Calu3 (cell line): ENCODE measurements around the gene TRAPPC5. TPM values are rescaled to one million over a fixed set of nuclear protein-coding genes. Genes with fewer than 3 reads are reported as not detected.

Experiments used
- BruUV-seq: library from RNA; stranded (reverse); fragments of 400-500 nt; replicated peaks from 2 replicates; lab custom pipeline; 2021; lab: Mats Ljungman, UMichigan
- CTCF ChIA-PET: fragments of 300-600 bp; sonication (Branson Sonifier 250); formaldehyde crosslinking; loops from one replicate; lab custom pipeline; 2022; ENCODE audit warnings: antibody characterized with exemption; lab: Charles Lee
- DNase-seq: peaks from one replicate; pipeline ENCODE4 v3.0.0; 2022
- H3K27ac Mint-ChIP-seq: one replicate; pipeline ENCODE4 v1.8.0; 2022; ENCODE audit warnings: mixed read lengths; ENCODE audit not compliant: unreplicated experiment
- H3K27me3 Mint-ChIP-seq: one replicate; pipeline ENCODE4 v1.8.0; 2022; ENCODE audit warnings: mixed read lengths; ENCODE audit not compliant: unreplicated experiment
- H3K36me3 Mint-ChIP-seq: one replicate; pipeline ENCODE4 v1.8.0; 2022; ENCODE audit warnings: mild to moderate bottlenecking, moderate library complexity, mixed read lengths; ENCODE audit not compliant: insufficient read depth, unreplicated experiment
- H3K4me1 Mint-ChIP-seq: one replicate; pipeline ENCODE4 v1.8.0; 2022; ENCODE audit warnings: mild to moderate bottlenecking, low read depth, mixed read lengths; ENCODE audit not compliant: unreplicated experiment
- H3K4me3 Mint-ChIP-seq: one replicate; pipeline ENCODE4 v1.8.0; 2022; ENCODE audit warnings: mild to moderate bottlenecking, low read depth, moderate library complexity, mixed read lengths; ENCODE audit not compliant: unreplicated experiment
- H3K9me3 Mint-ChIP-seq: one replicate; pipeline ENCODE4 v1.8.0; 2022; ENCODE audit warnings: low read depth, mixed read lengths; ENCODE audit not compliant: unreplicated experiment
- CTCF ChIP-seq: fragments of 200-600 bp; IDR thresholded peaks from one replicate; pipeline ENCODE4 v1.8.0; 2022; ENCODE audit warnings: antibody characterized with exemption; ENCODE audit not compliant: unreplicated experiment
- intact Hi-C: fragments of 100-400 bp; cut with micrococcal nuclease; formaldehyde crosslinking; loops from one replicate; pipeline ENCODE4 v1.10.0; 2022; ENCODE audit not compliant: unreplicated experiment
- total RNA-seq: library from RNA; stranded (reverse); gene quantifications from 2 replicates; pipeline ENCODE4 v1.2.3, GENCODE V29; 2022

Gene TRAPPC5
- total RNA-seq, 1 experiment from 2014 or later, result 82.4 TPM

- no peak overlapping the region for H3K4me3 Mint-ChIP-seq
- CTCF ChIA-PET, result no interaction called here
- peaks cover 71% of the 10 kb centered on the region for H3K27me3 Mint-ChIP-seq
- no peak overlapping the region for H3K27ac Mint-ChIP-seq
- intact Hi-C loops, result no loop called here
- BruUV-seq, result no TSS peak
- H3K36me3 Mint-ChIP-seq, result no peaks in the 10 kb centered on the region
- no peaks in the 10 kb centered on the region for H3K9me3 Mint-ChIP-seq
- TF ChIP-seq CTCF, result no peak
- DNase-seq, result no peak
- H3K4me1 Mint-ChIP-seq, result no peaks in the 10 kb centered on the region
These were observed 49.9 kb downstream of the TRAPPC5 start for GRCh38 chr19:7730286-7731217.

GRCh38 chr19:7731218-7731595, 50.6 kb downstream of the TRAPPC5 start:
- intact Hi-C loops, result no loop called here
- CTCF ChIA-PET, result no interaction called here
- peaks cover 78% of the 10 kb centered on the region for H3K27me3 Mint-ChIP-seq

GRCh38 chr19:7731615-7732014, 51.0 kb downstream of the TRAPPC5 start:
- DNase-seq, result no peak
- no peaks in the 10 kb centered on the region for H3K4me1 Mint-ChIP-seq
- BruUV-seq, result no TSS peak
- H3K4me3 Mint-ChIP-seq, result no peak overlapping the region
- intact Hi-C loops, result no loop called here
- H3K36me3 Mint-ChIP-seq, result no peaks in the 10 kb centered on the region
- CTCF ChIA-PET, result no interaction called here
- H3K27ac Mint-ChIP-seq, result no peak overlapping the region
- no peak for TF ChIP-seq CTCF
- no peaks in the 10 kb centered on the region for H3K9me3 Mint-ChIP-seq
- peaks cover 80% of the 10 kb centered on the region for H3K27me3 Mint-ChIP-seq

More at GRCh38 chr19:7731218-7731595, 50.6 kb downstream of the TRAPPC5 start:
- H3K9me3 Mint-ChIP-seq, result no peaks in the 10 kb centered on the region
- no peak for TF ChIP-seq CTCF
- H3K36me3 Mint-ChIP-seq, result no peaks in the 10 kb centered on the region
- no peak for DNase-seq
- H3K27ac Mint-ChIP-seq, result no peak overlapping the region
- no TSS peak for BruUV-seq
- no peak overlapping the region for H3K4me3 Mint-ChIP-seq
- H3K4me1 Mint-ChIP-seq, result no peaks in the 10 kb centered on the region

- Mint-ChIP-seq H3K4me1 (no peaks in the 10 kb centered on the region), H3K36me3 (no peaks in the 10 kb centered on the region), H3K9me3 (no peaks in the 10 kb centered on the region), H3K27me3 (peaks cover 80% of the 10 kb centered on the region), H3K27ac (no peak within 1 kb of the TSS), H3K4me3 (no peak within 1 kb of the TSS)
- BruUV-seq, result no TSS peak
- intact Hi-C loops, result no loop called here
- CTCF ChIA-PET, result no interaction called here
- TF ChIP-seq CTCF, result no peak
- no peak for DNase-seq
These were observed 51.4 kb downstream of the TRAPPC5 start, which contains the start of gene CLEC4G for GRCh38 chr19:7732045-7732444. Gene CLEC4G, minus strand, starts transcription at chr19:7732110. Its CDS starts 8 bp downstream, at chr19:7732102.
